Measurements from ENCODE around the gene KCNK17. TPM values are rescaled to one million over a fixed set of nuclear protein-coding genes. Genes with fewer than 3 reads are reported as not detected.

KCNK17 gene
- total and polyA plus RNA-seq, 9 of the 15 experiments (the other 6 are each of a cell fraction or from before 2014, with no cell fraction given), result not detected

GRCh38 chr6:39279539-39279938 is 34.7 kb downstream of the KCNK17 start (continued):
- TF ChIP-seq ZNF609 (CRISPR knock-in tag; IDR thresholded peaks at IDR 0.05; ENCODE audit: borderline replicate concordance) (no peak), SREBF1 (IDR thresholded peaks at IDR 0.05; ENCODE audit: borderline replicate concordance, low read depth, low read length) (no peak), ZFP36 (IDR thresholded peaks at IDR 0.05; ENCODE audit: low read depth, low read length, partially characterized antibody) (no peak)
- TF ChIP-seq, protein P1, sequence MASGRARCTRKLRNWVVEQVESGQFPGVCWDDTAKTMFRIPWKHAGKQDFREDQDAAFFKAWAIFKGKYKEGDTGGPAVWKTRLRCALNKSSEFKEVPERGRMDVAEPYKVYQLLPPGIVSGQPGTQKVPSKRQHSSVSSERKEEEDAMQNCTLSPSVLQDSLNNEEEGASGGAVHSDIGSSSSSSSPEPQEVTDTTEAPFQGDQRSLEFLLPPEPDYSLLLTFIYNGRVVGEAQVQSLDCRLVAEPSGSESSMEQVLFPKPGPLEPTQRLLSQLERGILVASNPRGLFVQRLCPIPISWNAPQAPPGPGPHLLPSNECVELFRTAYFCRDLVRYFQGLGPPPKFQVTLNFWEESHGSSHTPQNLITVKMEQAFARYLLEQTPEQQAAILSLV (tag; IDR thresholded peaks at IDR 0.05), result no peak

Data from K562 (cell line).